GM06990 (cell line): ENCODE data around the gene ARL5B.

Experiments used
- DNase-seq: peaks from one replicate; pipeline ENCODE4 v3.0.0-alpha.2; 2011; ENCODE audit not compliant: insufficient read length; ENCODE audit errors: extremely low read depth
- H3K27me3 ChIP-seq: replicated peaks from 2 replicates; pipeline ENCODE4 v1.6.0; 2011; ENCODE audit warnings: low read length; ENCODE audit not compliant: control insufficient read depth, insufficient read depth
- H3K36me3 ChIP-seq: 2 replicates; pipeline ENCODE4 v1.5.1; 2011; ENCODE audit warnings: low read length; ENCODE audit not compliant: control insufficient read depth, insufficient read depth
- H3K4me3 ChIP-seq: replicated peaks from 2 replicates; pipeline ENCODE4 v1.5.1; 2011; ENCODE audit warnings: low read depth, mild to moderate bottlenecking, control low read depth, low read length
- TF ChIP-seq, protein P1 (sequence below): IDR thresholded peaks from 2 replicates; pipeline ENCODE4 v1.5.1; 2011; ENCODE audit warnings: low read length, control low read depth, mild to moderate bottlenecking, inconsistent platforms; ENCODE audit not compliant: insufficient read depth, poor library complexity, severe bottlenecking

ARL5B gene

DNA sequence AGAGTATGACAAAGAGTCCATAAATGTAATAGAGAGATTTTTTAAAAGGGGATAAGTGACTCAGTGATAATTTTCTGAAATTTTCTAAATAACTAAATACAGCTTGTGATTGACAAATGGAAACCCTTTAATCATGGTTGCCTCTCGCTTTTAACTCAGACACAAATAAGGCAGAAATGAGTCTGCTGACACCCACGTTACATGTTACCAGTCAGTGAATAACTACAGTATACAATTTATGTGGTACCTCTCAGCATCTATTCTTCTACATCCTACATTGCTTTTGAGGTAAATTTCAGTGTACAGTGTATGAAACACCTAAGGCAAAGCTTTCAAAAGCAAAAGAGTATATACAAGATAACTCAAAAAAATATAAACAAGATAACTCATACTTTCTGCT, 12.1 kb upstream of the ARL5B start:
- Histone ChIP-seq H3K4me3 (no peak overlapping the region), H3K36me3 (no peaks in the 10 kb centered on the region; the same call in 1 of the 2 replicates), H3K27me3 (no peaks in the 10 kb centered on the region)
- DNase-seq = no peak
- TF ChIP-seq, protein P1, sequence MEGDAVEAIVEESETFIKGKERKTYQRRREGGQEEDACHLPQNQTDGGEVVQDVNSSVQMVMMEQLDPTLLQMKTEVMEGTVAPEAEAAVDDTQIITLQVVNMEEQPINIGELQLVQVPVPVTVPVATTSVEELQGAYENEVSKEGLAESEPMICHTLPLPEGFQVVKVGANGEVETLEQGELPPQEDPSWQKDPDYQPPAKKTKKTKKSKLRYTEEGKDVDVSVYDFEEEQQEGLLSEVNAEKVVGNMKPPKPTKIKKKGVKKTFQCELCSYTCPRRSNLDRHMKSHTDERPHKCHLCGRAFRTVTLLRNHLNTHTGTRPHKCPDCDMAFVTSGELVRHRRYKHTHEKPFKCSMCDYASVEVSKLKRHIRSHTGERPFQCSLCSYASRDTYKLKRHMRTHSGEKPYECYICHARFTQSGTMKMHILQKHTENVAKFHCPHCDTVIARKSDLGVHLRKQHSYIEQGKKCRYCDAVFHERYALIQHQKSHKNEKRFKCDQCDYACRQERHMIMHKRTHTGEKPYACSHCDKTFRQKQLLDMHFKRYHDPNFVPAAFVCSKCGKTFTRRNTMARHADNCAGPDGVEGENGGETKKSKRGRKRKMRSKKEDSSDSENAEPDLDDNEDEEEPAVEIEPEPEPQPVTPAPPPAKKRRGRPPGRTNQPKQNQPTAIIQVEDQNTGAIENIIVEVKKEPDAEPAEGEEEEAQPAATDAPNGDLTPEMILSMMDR = no peak

DNA sequence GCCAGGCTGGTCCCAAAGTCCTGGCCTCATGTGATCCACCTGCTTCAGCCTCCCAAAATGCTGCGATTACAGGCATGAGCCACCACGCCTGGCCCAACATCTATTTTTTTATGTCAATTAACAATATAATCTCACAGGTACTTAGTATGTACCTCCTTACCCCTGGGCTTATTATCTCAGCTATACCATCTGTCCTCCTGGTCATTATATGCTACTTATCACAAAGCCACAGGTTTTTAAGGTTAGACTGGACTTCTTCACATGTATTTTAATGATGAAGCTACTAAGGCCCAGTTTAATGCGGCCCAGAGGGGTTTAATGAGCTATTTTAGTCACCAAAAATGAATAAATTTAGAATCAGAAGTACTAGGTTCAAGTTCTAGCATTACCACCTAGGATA, 11.3 kb upstream of the ARL5B start:
- no peak for DNase-seq
- no peak overlapping the region for H3K4me3 ChIP-seq

DNA sequence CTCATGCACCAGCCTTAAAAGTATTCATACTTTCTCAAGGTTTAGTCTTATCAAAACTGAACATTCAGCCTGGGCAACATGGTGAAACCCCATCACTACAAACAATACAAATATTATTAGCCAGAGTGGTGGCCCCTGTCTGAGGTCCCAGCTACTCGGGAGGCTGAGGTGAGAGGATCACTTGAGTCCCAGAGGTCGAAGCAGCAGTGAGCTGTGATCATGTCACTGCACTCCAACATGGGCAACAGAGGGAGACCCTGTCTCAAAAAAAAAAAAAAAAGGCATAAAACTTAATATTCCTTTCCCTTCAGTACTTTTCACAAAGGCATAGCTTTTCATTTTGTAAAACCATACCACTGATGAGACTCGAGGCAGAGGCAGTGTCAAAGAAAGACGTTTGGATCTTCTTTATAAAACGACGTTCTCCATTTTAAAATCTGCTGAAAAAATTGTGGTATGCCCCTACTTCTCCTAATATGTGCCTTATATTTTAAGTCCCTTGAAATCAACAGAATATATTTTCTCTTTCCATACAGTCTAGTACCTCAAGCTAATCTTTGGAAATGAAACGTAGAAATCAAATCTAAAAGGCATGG, 9.8 kb upstream of the ARL5B start:
- peak overlapping the region; percentile 90 for H3K4me3 ChIP-seq
- no peaks in the 10 kb centered on the region for H3K36me3 ChIP-seq
- DNase-seq = no peak
- TF ChIP-seq, protein P1 = no peak
- H3K27me3 ChIP-seq = no peaks in the 10 kb centered on the region

More for the DNA sequence above, 11.3 kb upstream of the ARL5B start:
- H3K27me3 ChIP-seq = no peaks in the 10 kb centered on the region
- TF ChIP-seq, protein P1 = no peak
- no peaks in the 10 kb centered on the region; the same call in 1 of the 2 replicates for H3K36me3 ChIP-seq

DNA sequence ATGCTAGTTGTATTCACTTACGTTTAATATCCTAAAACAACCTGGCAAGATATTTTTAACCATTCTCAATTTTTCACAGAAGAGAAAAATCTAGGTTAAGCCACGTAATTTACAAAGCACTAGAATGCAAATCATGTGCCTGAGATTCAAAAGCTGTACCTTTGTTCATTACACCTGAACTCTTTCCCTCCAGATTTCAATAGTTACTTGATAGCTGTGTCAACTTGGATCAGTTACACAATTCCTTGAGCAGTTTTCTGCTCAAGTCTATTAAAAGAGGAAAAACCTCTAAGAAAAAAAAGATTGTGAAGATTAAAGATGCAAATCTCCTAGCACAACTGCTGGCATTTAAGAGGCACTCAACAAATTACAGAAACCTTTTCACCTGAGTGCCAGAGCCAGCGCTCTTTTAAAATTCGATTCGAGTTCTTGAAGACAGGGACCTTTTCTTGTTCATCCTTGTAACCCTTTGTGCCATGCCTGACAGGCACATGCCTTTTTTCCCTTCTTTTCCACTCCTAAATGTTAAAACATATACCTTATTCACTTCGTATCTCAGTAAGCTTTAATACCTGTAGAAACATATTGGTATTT, 8.7 kb upstream of the ARL5B start:
- no peaks in the 10 kb centered on the region for H3K36me3 ChIP-seq
- TF ChIP-seq, protein P1 = no peak
- DNase-seq = no peak
- H3K4me3 ChIP-seq = peak overlapping the region; percentile 90
- no peaks in the 10 kb centered on the region for H3K27me3 ChIP-seq

DNA sequence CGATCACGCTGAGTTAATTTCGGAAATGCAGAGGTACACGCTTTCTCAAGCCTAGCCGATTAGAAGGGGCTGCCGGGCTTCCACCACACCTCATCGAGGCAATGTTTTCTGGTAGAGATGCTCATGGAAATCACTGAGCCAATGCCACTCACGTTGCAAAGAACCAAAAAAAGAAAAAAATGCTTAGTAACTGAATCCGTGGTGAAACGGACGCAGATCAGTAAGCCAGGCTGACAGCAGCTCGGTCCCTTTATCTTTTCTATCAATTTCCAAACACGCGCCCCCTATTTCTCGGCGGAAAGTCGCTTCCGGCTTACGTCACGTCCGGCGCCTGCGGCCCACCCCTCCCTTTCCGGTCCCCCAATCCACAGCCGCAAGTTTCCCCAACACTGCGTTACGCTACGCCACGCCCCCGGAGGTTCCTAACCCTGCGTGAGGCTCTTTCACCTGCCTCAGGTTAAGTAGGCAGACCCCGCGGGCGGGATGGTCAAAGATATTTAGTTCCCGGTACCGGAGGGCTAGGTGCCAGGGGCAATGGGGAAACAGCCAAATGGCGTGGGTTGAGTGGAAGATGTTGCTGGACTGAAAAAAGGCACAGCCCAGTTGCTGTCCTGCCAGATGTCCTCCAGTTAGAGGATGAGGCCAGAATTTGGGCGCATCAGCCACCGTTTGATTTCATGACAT, 7.8 kb upstream of the ARL5B start, which contains the start of gene NSUN6:
NSUN6 (minus strand) TSS at position 264 of the 684 bp plus-strand sequence. CDS start 384 bp downstream, outside the sequence.
- DNase-seq = peak; percentile 91
- no peaks in the 10 kb centered on the region for H3K27me3 ChIP-seq
- H3K36me3 ChIP-seq = no peaks in the 10 kb centered on the region
- TF ChIP-seq, protein P1 = no peak
- H3K4me3 ChIP-seq = peak within 1 kb of the TSS; percentile 90
